Measurements from ENCODE around the gene L1TD1. TPM values are rescaled to one million over a fixed set of nuclear protein-coding genes. Genes with fewer than 3 reads are reported as not detected.

Gene L1TD1
- total RNA-seq, 2 donors from 2014 or later = 0.52 TPM; not detected in 1

DNA sequence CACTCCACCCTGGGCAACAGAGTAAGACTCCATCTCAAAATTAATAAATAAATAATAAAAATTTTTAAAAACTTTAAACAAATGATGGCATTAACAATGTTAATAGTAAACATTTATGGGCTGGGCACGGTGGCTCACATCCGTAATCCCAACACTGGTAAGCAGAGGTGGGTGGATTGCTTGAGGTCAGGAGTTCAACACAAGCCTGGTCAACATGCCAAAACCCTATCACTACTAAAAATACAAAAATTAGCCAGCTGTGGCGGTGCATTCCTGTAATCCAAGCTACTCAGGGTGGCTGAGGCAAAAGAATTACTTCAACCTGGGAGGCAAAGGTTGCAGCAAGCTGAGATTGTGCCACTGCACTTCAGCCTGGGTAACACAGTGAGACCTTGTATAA is 9.0 kb upstream of the L1TD1 start:
- no peak for TF ChIP-seq POLR2A (IDR thresholded peaks at IDR 0.05)
- TF ChIP-seq, protein P1, sequence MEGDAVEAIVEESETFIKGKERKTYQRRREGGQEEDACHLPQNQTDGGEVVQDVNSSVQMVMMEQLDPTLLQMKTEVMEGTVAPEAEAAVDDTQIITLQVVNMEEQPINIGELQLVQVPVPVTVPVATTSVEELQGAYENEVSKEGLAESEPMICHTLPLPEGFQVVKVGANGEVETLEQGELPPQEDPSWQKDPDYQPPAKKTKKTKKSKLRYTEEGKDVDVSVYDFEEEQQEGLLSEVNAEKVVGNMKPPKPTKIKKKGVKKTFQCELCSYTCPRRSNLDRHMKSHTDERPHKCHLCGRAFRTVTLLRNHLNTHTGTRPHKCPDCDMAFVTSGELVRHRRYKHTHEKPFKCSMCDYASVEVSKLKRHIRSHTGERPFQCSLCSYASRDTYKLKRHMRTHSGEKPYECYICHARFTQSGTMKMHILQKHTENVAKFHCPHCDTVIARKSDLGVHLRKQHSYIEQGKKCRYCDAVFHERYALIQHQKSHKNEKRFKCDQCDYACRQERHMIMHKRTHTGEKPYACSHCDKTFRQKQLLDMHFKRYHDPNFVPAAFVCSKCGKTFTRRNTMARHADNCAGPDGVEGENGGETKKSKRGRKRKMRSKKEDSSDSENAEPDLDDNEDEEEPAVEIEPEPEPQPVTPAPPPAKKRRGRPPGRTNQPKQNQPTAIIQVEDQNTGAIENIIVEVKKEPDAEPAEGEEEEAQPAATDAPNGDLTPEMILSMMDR (IDR thresholded peaks at IDR 0.05) = no peak

DNA sequence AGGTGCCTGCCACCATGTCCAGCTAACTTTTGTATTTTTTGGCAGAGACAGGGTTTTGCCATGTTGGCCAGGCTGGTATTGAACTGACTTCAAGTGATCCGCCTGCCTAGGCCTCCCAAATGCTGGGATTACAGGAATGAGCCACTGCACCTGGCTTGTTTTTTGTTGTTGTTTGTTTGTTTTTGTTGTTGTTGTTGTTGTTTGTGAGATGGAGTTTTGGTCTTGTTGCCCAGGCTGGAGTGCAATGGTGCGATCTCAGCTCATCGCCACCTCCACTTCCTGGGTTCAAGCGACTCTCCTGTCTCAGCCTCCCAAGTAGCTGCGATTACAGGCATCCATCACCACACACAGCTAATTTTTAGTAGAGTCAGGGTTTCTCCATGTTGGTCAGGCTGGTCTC is 7.1 kb upstream of the L1TD1 start:
- H3K27ac ChIP-seq = no peak overlapping the region
- TF ChIP-seq, protein P1 (IDR thresholded peaks at IDR 0.05) = no peak
- TF ChIP-seq POLR2A (IDR thresholded peaks at IDR 0.05) = no peak
- H3K36me3 ChIP-seq (replicated peaks in 1 of 2; ENCODE audit: insufficient read depth in 1 of 2, low read depth in 2 of 2) = no peaks in the 10 kb centered on the region
- WGBS, 2 donors = 97% methylated on average over 5 of the region's 5 CpGs
- intact Hi-C loops (cut with DNase I) = no loop called here
- no peaks in the 10 kb centered on the region for H3K9me3 ChIP-seq
- H3K4me1 ChIP-seq = peaks cover 3% of the 10 kb centered on the region
- DNase-seq = no peak
- no peak overlapping the region for H3K4me3 ChIP-seq
- ATAC-seq = no peak
- H3K27me3 ChIP-seq = peaks cover 0 to 5% of the 10 kb centered on the region in 2 donors

More for the DNA sequence above, 9.0 kb upstream of the L1TD1 start:
- Histone ChIP-seq H3K4me1 (peaks cover 3% of the 10 kb centered on the region), H3K36me3 (replicated peaks in 1 of 2; ENCODE audit: insufficient read depth in 1 of 2, low read depth in 2 of 2) (no peaks in the 10 kb centered on the region), H3K9me3 (no peaks in the 10 kb centered on the region), H3K27ac (no peak overlapping the region), H3K4me3 (no peak overlapping the region), H3K27me3 (peaks cover 0 to 5% of the 10 kb centered on the region in 2 donors)
- ATAC-seq (no peak), DNase-seq (no peak)
- 75 to 80% methylated on average over 3 of the region's 3 CpGs for WGBS, 2 donors
- intact Hi-C loops (cut with DNase I) = no loop called here

DNA sequence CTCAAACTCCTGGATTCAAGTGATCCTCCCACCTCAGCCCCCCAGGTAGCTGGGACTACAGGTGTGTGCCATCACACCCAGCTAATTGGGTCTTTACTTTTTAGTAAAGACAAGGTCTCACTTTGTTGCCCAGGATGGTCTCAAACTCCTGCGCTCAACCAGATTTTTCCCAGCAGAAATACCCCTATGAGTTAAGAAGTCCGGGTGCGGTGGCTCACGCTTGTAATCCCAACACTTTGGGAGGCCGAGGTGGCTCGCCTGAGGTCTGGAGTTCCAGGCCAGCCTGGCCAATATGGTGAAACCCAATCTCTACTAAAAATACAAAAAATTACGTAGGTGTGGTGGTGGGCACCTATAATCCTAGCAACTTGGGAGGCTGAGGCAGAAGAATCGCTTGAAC is 6.5 kb upstream of the L1TD1 start:
- ATAC-seq (no peak), DNase-seq (no peak)
- WGBS, 2 donors = 90 to 95% methylated on average over 8 of the region's 8 CpGs
- TF ChIP-seq, protein P1 (IDR thresholded peaks at IDR 0.05) = no peak
- Histone ChIP-seq H3K4me1 (peaks cover 3% of the 10 kb centered on the region), H3K4me3 (no peak overlapping the region), H3K27me3 (peaks cover 0 to 5% of the 10 kb centered on the region in 2 donors), H3K36me3 (replicated peaks in 1 of 2; ENCODE audit: insufficient read depth in 1 of 2, low read depth in 2 of 2) (no peaks in the 10 kb centered on the region), H3K27ac (no peak overlapping the region), H3K9me3 (no peaks in the 10 kb centered on the region)
- intact Hi-C loops (cut with DNase I) = no loop called here

DNA sequence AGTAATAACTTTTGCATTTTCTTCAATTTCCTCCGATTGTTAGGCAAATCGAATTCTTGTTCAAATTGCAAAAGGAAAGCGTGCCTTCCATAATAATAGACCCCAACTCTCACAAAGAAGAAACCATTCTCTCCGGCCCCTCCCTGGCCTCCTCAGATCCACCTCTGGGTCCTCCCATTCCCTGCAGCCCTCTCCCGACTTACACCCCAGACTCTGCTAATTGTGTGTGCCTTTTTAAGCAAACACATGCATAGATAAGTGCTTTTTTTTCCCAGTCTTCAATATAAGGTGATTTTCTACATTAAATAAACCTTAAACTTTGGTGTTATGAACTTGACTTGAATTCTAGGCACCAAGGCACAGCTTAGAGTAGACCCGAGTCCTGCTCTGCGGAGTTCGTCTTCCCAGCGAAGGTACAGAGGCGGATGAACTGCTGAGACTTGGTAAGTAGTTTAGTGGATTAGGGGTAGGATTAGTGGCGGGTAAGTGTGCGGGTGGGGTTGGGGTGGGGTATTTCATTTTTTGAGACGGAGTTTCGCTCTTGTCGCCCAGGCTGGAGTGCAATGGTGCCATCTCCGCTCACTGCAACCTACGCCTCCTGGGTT is 1.5 kb downstream of the L1TD1 start:
- Histone ChIP-seq H3K9me3 (no peaks in the 10 kb centered on the region), H3K27ac (no peak overlapping the region), H3K4me1 (peaks cover 12% of the 10 kb centered on the region), H3K36me3 (replicated peaks in 1 of 2; ENCODE audit: insufficient read depth in 1 of 2, low read depth in 2 of 2) (no peaks in the 10 kb centered on the region), H3K27me3 (peaks cover 4 to 7% of the 10 kb centered on the region in 2 donors), H3K4me3 (no peak overlapping the region)
- intact Hi-C loops (cut with DNase I) = no loop called here
- ATAC-seq (no peak), DNase-seq (no peak)
- 81 to 82% methylated on average over 17 of the region's 17 CpGs for WGBS, 2 donors
- TF ChIP-seq, protein P1 (IDR thresholded peaks at IDR 0.05) = no peak
- TF ChIP-seq POLR2A (IDR thresholded peaks at IDR 0.05) = no peak

Measured in body of pancreas (tissue), 4 donors.